HEK293 (cell line): ENCODE measurements around the gene SOX18.

Experiments
- CTCF ChIA-PET: fragments of 350-600 bp; formaldehyde crosslinking; extraction: SDS; loops from one replicate; lab custom pipeline; 2021; ENCODE audit warnings: antibody characterized with exemption; lab: Yijun Ruan, JAX
- POLR2A ChIA-PET: fragments of 300-600 bp; formaldehyde crosslinking; extraction: SDS; loops from one replicate; lab custom pipeline; 2020; ENCODE audit warnings: antibody characterized with exemption, inconsistent platforms; lab: Yijun Ruan, JAX
- H3K27ac ChIP-seq: fragments of 200-500 bp; sonication (Bioruptor generic); 2 replicates; pipeline ENCODE4 v1.5.1; 2014; ENCODE audit warnings: low read depth, low read length, control low read depth, inconsistent platforms; ENCODE audit errors: extremely low read depth
- H3K36me3 ChIP-seq, 2 experiments: fragments of 200-500 bp in 1 of 2; sonication (Bioruptor generic) in 1 of 2; 1 replicate in 1 of 2; 2 replicates in 1 of 2; pipeline ENCODE4 v1.5.1; 2014 to 2017; ENCODE audit warnings: inconsistent platforms in 2 of 2, low read length in 2 of 2; ENCODE audit not compliant: control insufficient read depth in 2 of 2, insufficient read depth in 1 of 2
- H3K4me1 ChIP-seq: fragments of 200-500 bp; sonication (Bioruptor generic); 2 replicates; pipeline ENCODE4 v1.5.1; 2014; ENCODE audit warnings: mild to moderate bottlenecking, low read length, inconsistent platforms; ENCODE audit not compliant: control insufficient read depth, insufficient read depth
- H3K4me3 ChIP-seq: 2 replicates; pipeline ENCODE4 v1.5.1; 2011; ENCODE audit warnings: low read depth, mild to moderate bottlenecking, control low read depth, low read length, moderate library complexity
- H3K9me3 ChIP-seq: fragments of 200-500 bp; sonication (Bioruptor generic); 2 replicates; pipeline ENCODE4 v1.5.1; 2014; ENCODE audit warnings: low read depth, low read length, inconsistent platforms; ENCODE audit not compliant: control insufficient read depth, insufficient read depth
- PRDM2 ChIP-seq: fragments of 450-650 bp; formaldehyde crosslinking; IDR thresholded peaks from 2 replicates; pipeline ENCODE4 v1.5.1; 2016; ENCODE audit warnings: missing biosample characterization, missing genetic modification characterization, borderline replicate concordance
- SALL2 ChIP-seq: fragments of 450-650 bp; formaldehyde crosslinking; IDR thresholded peaks from 2 replicates; pipeline ENCODE4 v1.5.0; 2017; ENCODE audit warnings: missing biosample characterization, mild to moderate bottlenecking, missing genetic modification characterization, borderline replicate concordance
- YY2 ChIP-seq: fragments of 450-650 bp; formaldehyde crosslinking; IDR thresholded peaks from 2 replicates; pipeline ENCODE4 v1.5.1; 2016; ENCODE audit warnings: missing biosample characterization, missing genetic modification characterization
- ZIC2 ChIP-seq: fragments of 450-650 bp; formaldehyde crosslinking; IDR thresholded peaks from 2 replicates; pipeline ENCODE4 v1.5.1; 2016; ENCODE audit warnings: missing biosample characterization, missing genetic modification characterization
- ZNF157 ChIP-seq: fragments of 450-650 bp; formaldehyde crosslinking; IDR thresholded peaks from 2 replicates; pipeline ENCODE4 v1.5.1; 2016; ENCODE audit warnings: missing biosample characterization, missing genetic modification characterization
- ZNF174 ChIP-seq: fragments of 450-650 bp; formaldehyde crosslinking; IDR thresholded peaks from 2 replicates; pipeline ENCODE4 v1.5.0; 2017; ENCODE audit warnings: missing biosample characterization, mild to moderate bottlenecking, missing genetic modification characterization
- ZNF184 ChIP-seq: fragments of 450-650 bp; IDR thresholded peaks from 2 replicates; pipeline ENCODE4 v1.5.1; 2018; ENCODE audit warnings: missing biosample characterization, mild to moderate bottlenecking, missing genetic modification characterization
- ZNF221 ChIP-seq: fragments of 450-650 bp; formaldehyde crosslinking; IDR thresholded peaks from 2 replicates; pipeline ENCODE4 v1.5.1; 2017; ENCODE audit warnings: missing biosample characterization, missing genetic modification characterization, borderline replicate concordance
- ZNF23 ChIP-seq: fragments of 450-650 bp; formaldehyde crosslinking; IDR thresholded peaks from 2 replicates; pipeline ENCODE4 v1.5.1; 2016; ENCODE audit warnings: missing biosample characterization, missing genetic modification characterization, borderline replicate concordance
- ZNF24 ChIP-seq: fragments of 450-650 bp; formaldehyde crosslinking; IDR thresholded peaks from 2 replicates; pipeline ENCODE4 v1.5.1; 2016; ENCODE audit warnings: missing biosample characterization, missing genetic modification characterization
- ZNF274 ChIP-seq, 2 experiments: fragments of 200-500 bp in 1 of 2; fragments of 450-650 bp in 1 of 2; sonication (Bioruptor generic) in 1 of 2; formaldehyde crosslinking in 1 of 2; IDR thresholded peaks; 2 replicates each; pipeline versions ENCODE4 v1.5.1 to v1.6.1; 2014 to 2016; ENCODE audit warnings: borderline replicate concordance in 1 of 2, inconsistent platforms in 1 of 2, low read length in 1 of 2, missing biosample characterization in 1 of 2, missing genetic modification characterization in 1 of 2
- ZNF280C ChIP-seq: fragments of 450-650 bp; formaldehyde crosslinking; IDR thresholded peaks from 2 replicates; pipeline ENCODE4 v1.5.1; 2016; ENCODE audit warnings: missing biosample characterization, missing genetic modification characterization
- ZNF280D ChIP-seq: fragments of 450-650 bp; formaldehyde crosslinking; IDR thresholded peaks from 2 replicates; pipeline ENCODE4 v1.5.1; 2016; ENCODE audit warnings: missing biosample characterization, missing genetic modification characterization
- ZNF335 ChIP-seq: fragments of 450-650 bp; formaldehyde crosslinking; conservative IDR thresholded peaks from 2 replicates; pipeline ENCODE4 v1.5.1; 2016; ENCODE audit warnings: missing biosample characterization, missing genetic modification characterization
- ZNF433 ChIP-seq: fragments of 450-650 bp; formaldehyde crosslinking; IDR thresholded peaks from 2 replicates; pipeline ENCODE4 v1.5.1; 2016; ENCODE audit warnings: missing biosample characterization, missing genetic modification characterization, low read depth
- ZNF529 ChIP-seq: fragments of 450-650 bp; formaldehyde crosslinking; IDR thresholded peaks from 2 replicates; pipeline ENCODE4 v1.5.1; 2017; ENCODE audit warnings: missing genetic modification characterization, missing biosample characterization; ENCODE audit not compliant: insufficient replicate concordance
- ZNF544 ChIP-seq: fragments of 450-650 bp; formaldehyde crosslinking; IDR thresholded peaks from 2 replicates; pipeline ENCODE4 v1.5.0; 2017; ENCODE audit warnings: missing biosample characterization, missing genetic modification characterization
- ZNF777 ChIP-seq: fragments of 450-650 bp; formaldehyde crosslinking; IDR thresholded peaks from 2 replicates; pipeline ENCODE4 v1.5.1; 2017; ENCODE audit warnings: missing biosample characterization, missing genetic modification characterization, borderline replicate concordance
- ZSCAN23 ChIP-seq: fragments of 450-650 bp; formaldehyde crosslinking; IDR thresholded peaks from 2 replicates; pipeline ENCODE4 v1.5.1; 2016; ENCODE audit warnings: missing biosample characterization, missing genetic modification characterization

The SOX18 gene

GRCh38 chr20:64006490-64006889 is 42.9 kb downstream of the SOX18 start:
- TF ChIP-seq ZSCAN23 = no peak
- TF ChIP-seq ZNF280C (tag by site-specific recombination) = no peak
- TF ChIP-seq ZNF174 (tag by site-specific recombination) = no peak
- no peak for TF ChIP-seq YY2 (tag by site-specific recombination)
- TF ChIP-seq ZNF544 (tag by site-specific recombination) = no peak
- no peak for TF ChIP-seq ZNF433
- TF ChIP-seq ZNF280D (tag by site-specific recombination) = no peak
- TF ChIP-seq ZNF529 = no peak
- no peak for TF ChIP-seq PRDM2 (tag by site-specific recombination)
- no peak for TF ChIP-seq ZNF274 (IDR thresholded peaks at IDR 0.05; ENCODE audit: low read length)
- TF ChIP-seq ZNF274 (tag by site-specific recombination; IDR thresholded peaks at IDR 0.05; ENCODE audit: borderline replicate concordance) = no peak
- TF ChIP-seq, all 188 proteins: peak for 0
- Histone ChIP-seq H3K4me1 (no peaks in the 10 kb centered on the region; the same call in 1 of the 2 replicates), H3K27ac (no peak overlapping the region), H3K36me3 (peaks cover 30 to 82% of the 10 kb centered on the region in 2 experiments), H3K4me3 (no peak overlapping the region), H3K9me3 (no peaks in the 10 kb centered on the region)
- CTCF ChIA-PET = interaction anchor here (0.5 to 0.6 kb wide), 3 partner anchors 231 to 300 kb away, joined by 3 to 4 read pairs (median 3); no protein-coding TSS in a partner anchor
- POLR2A ChIA-PET = no interaction called here

- no peaks in the 10 kb centered on the region; the same call in 1 of the 2 replicates for H3K4me1 ChIP-seq
- TF ChIP-seq ZNF24 (tag by site-specific recombination) = no peak
- TF ChIP-seq ZNF777 (tag by site-specific recombination) = no peak
- no peak for TF ChIP-seq ZIC2 (tag by site-specific recombination)
- TF ChIP-seq SALL2 (tag by site-specific recombination) = no peak
- TF ChIP-seq ZNF184 (tag by site-specific recombination) = no peak
- no peak for TF ChIP-seq ZNF174 (tag by site-specific recombination)
- no peak for TF ChIP-seq ZNF157 (tag by site-specific recombination)
- TF ChIP-seq ZNF23 (tag by site-specific recombination) = no peak
- TF ChIP-seq ZNF221 (tag by site-specific recombination) = no peak
- TF ChIP-seq ZNF335 (tag by site-specific recombination) = no peak
- TF ChIP-seq, all 188 proteins: peak for 0
- Histone ChIP-seq H3K27ac (no peak overlapping the region), H3K36me3 (peaks cover 34 to 81% of the 10 kb centered on the region in 2 experiments), H3K4me3 (no peak overlapping the region), H3K9me3 (no peaks in the 10 kb centered on the region)
- POLR2A ChIA-PET = no interaction called here
- CTCF ChIA-PET = no interaction called here
Measured at GRCh38 chr20:64005394-64005793, 44.0 kb downstream of the SOX18 start.
